ENCODE measurements around the gene PAFAH2. TPM values are rescaled to one million over a fixed set of nuclear protein-coding genes. Genes with fewer than 3 reads are reported as not detected.
A peak's percentile ranks its signal among the peaks of the same experiment; 100 is the strongest.

PAFAH2 gene
- total RNA-seq: 19.4 TPM
- long read RNA-seq, transcript PAFAH2-201 (11 exons, 3,581 nt): major isoform, 16 of 41 reads
- long read RNA-seq, partial matches to known transcripts: 13 of 41 reads
- long read RNA-seq, other reads (novel, unspliced or antisense): 11 of 41 reads

DNA sequence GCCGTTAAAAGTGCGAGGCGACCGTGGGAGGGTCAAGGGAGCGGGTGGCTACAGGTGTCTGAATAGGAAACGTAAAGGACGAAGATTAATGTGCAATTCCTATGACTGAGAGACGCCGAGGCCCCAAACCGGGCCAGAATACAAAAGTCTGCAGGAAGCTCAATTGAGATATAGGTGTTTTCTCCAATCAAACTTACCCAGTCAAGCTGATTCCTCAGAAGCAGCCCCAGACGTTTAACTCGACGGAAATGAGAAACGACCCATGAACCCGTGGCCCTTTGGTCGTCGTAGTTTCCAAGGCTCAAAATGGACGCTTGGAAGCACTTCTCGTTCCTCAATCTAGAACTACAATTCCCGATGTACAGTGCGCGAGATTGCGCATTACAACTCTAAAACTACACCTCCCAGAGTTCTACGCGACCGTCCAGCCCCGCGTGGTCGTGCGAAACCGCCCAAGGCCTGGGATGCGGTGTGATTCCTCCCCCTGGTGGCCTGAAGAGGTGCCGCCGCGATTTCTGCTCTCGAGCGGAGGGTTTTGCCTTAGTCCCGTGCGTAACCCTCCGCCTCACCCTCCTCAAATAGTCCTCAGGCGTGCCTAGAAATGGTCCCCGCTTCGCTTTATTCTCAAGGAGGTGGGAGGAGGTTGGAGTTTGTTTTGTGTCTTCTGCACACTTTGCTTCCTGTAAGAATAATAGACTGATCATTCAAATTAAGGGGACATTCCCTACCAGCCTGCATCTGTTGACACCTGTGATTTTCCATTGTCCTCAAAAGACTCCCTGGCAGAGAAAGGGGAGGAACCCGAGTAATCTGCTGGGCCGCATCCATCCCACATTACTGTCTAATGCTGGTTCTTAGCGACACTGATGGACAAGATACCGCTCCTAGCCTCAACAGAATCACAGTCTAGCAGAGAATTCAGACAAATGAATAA lies at the start of gene PAFAH2:
Gene PAFAH2, minus strand, starts transcription at position 236 of the 934 bp plus-strand sequence. CDS start 7,247 bp downstream, outside the sequence.
- intact Hi-C loops (cut with DNase I): loop anchor here (5.0 kb wide), 1 partner anchor 91 kb away; the partner anchor contains the start of gene STMN1
- Histone ChIP-seq H3K36me3 (no peaks in the 10 kb centered on the region), H3K4me1 (peaks cover 20% of the 10 kb centered on the region), H3K9me3 (no peaks in the 10 kb centered on the region), H3K27me3 (ENCODE audit: low read depth) (no peaks in the 10 kb centered on the region), H3K27ac (peak within 1 kb of the TSS; percentile 93), H3K4me3 (peak within 1 kb of the TSS; percentile 76)
- DNase-seq (peak; percentile 97), ATAC-seq (peak; percentile 99 to 100)
- TF ChIP-seq, protein P1, sequence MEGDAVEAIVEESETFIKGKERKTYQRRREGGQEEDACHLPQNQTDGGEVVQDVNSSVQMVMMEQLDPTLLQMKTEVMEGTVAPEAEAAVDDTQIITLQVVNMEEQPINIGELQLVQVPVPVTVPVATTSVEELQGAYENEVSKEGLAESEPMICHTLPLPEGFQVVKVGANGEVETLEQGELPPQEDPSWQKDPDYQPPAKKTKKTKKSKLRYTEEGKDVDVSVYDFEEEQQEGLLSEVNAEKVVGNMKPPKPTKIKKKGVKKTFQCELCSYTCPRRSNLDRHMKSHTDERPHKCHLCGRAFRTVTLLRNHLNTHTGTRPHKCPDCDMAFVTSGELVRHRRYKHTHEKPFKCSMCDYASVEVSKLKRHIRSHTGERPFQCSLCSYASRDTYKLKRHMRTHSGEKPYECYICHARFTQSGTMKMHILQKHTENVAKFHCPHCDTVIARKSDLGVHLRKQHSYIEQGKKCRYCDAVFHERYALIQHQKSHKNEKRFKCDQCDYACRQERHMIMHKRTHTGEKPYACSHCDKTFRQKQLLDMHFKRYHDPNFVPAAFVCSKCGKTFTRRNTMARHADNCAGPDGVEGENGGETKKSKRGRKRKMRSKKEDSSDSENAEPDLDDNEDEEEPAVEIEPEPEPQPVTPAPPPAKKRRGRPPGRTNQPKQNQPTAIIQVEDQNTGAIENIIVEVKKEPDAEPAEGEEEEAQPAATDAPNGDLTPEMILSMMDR (IDR thresholded peaks at IDR 0.05): peak; percentile 98

DNA sequence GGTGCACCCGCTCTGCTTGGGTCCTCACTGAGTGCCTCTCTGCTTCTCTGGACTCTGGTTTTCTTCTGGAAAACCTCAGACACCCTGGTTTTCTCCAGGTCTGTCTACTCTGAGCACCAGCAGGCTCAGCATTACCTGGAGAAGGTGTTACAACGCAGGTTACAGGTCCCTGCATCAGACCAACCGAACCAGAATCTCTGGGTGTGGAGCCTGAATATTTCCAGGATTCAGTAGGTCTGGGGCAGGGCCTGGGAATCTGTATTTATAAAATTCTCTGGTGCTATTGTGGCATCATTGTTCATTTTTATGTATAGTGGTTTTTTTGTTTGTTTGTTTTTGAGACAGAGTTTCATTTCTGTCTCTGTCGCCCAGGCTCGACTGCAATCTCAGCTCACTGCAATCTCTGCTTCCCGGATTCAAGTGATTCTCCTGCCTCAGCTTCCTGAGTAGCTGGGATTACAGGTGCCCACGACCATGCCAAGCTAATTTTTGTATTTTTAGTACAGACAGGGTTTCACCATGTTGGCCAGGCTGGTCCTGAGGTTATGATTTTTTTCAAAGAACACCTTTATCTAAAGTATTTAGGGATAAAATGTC lies 49.5 kb upstream of the PAFAH2 start:
- Histone ChIP-seq H3K27me3 (ENCODE audit: low read depth) (peaks cover 69% of the 10 kb centered on the region), H3K9me3 (no peaks in the 10 kb centered on the region), H3K36me3 (no peaks in the 10 kb centered on the region), H3K27ac (no peak overlapping the region), H3K4me1 (peaks cover 15% of the 10 kb centered on the region), H3K4me3 (no peak overlapping the region)
- TF ChIP-seq, protein P1 (IDR thresholded peaks at IDR 0.05): no peak
- DNase-seq (no peak), ATAC-seq (no peak)
- intact Hi-C loops (cut with DNase I): no loop called here

GRCh38 chr1:26046246-26047095 lies 48.6 kb upstream of the PAFAH2 start:
- intact Hi-C loops (cut with DNase I): no loop called here
- H3K36me3 ChIP-seq: no peaks in the 10 kb centered on the region
- peaks cover 15% of the 10 kb centered on the region for H3K4me1 ChIP-seq
- no peaks in the 10 kb centered on the region for H3K9me3 ChIP-seq
- ATAC-seq (no peak), DNase-seq (no peak)
- H3K27ac ChIP-seq: no peak overlapping the region
- H3K4me3 ChIP-seq: peak overlapping the region; percentile 19
- TF ChIP-seq, protein P1 (IDR thresholded peaks at IDR 0.05): no peak
- peaks cover 78% of the 10 kb centered on the region for H3K27me3 ChIP-seq (ENCODE audit: low read depth)

DNA sequence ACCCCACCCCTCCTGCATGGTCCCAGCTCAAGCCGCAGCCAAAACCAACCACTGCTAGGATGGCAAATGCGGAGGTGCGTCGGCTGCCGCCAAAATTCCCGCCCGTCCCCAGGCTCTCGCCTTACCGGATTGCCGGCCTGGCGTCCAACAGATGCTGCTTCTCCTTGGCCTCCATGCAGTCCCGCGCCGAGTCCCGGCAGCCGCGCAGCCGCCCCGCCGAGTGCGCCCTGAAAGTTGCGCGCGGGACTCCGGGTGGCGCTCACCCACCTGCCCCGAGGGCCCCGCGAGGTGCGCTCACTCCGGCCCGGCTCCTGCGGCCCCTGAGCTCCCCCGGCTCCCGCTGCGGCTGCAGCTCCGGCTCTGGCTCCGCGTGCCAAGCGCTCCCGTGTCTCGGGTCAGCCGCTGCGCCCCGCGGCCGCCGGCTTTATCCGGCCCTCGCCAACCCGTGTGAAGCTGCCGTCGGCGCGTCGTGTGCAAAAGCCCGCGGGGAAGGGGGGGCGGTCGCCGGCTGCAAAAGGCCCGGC lies 47.9 kb upstream of the PAFAH2 start, which contains the start of gene SLC30A2:
Gene SLC30A2, minus strand, starts transcription at position 397 of the 524 bp plus-strand sequence. Its CDS starts 222 bp downstream, at position 175.
- Histone ChIP-seq H3K27me3 (ENCODE audit: low read depth) (peaks cover 80% of the 10 kb centered on the region), H3K9me3 (no peaks in the 10 kb centered on the region), H3K4me3 (peak within 1 kb of the TSS; percentile 19), H3K36me3 (no peaks in the 10 kb centered on the region), H3K4me1 (peaks cover 15% of the 10 kb centered on the region), H3K27ac (no peak within 1 kb of the TSS)
- intact Hi-C loops (cut with DNase I): no loop called here
- TF ChIP-seq, protein P1 (IDR thresholded peaks at IDR 0.05): no peak
- ATAC-seq (peak in 1 of 2 donors; percentile 13), DNase-seq (no peak)
